Liver (tissue), 9 donors: ENCODE data around the gene RAPSN. TPM values are rescaled to one million over a fixed set of nuclear protein-coding genes. Genes with fewer than 3 reads are reported as not detected.

Source experiments
- DNase-seq: peaks from one replicate; pipeline ENCODE4 v3.0.0-alpha.2; 2017; ENCODE audit warnings: low spot score
- H3K27ac ChIP-seq, 2 donors: one replicate each; pipeline ENCODE4 v1.7.0; 2013; ENCODE audit warnings: inconsistent platforms in 2 of 2, low read length in 2 of 2, control low read depth in 1 of 2, low read depth in 1 of 2, mild to moderate bottlenecking in 1 of 2
- H3K27me3 ChIP-seq, 4 donors: one replicate each; pipeline versions ENCODE4 v1.6.1 to v1.7.0; 2013; ENCODE audit warnings: low read length in 3 of 4, inconsistent platforms in 1 of 4, mild to moderate bottlenecking in 1 of 4, moderate library complexity in 1 of 4; ENCODE audit not compliant: control insufficient read depth in 4 of 4, insufficient read depth in 4 of 4
- H3K36me3 ChIP-seq, 4 donors: one replicate each; pipeline versions ENCODE4 v1.6.1 to v1.7.0; 2013; ENCODE audit warnings: low read length in 3 of 4, mild to moderate bottlenecking in 3 of 4, low read depth in 1 of 4, moderate library complexity in 1 of 4; ENCODE audit not compliant: control insufficient read depth in 4 of 4, insufficient read depth in 3 of 4
- H3K4me1 ChIP-seq, 4 donors: one replicate each; pipeline versions ENCODE4 v1.6.1 to v1.7.0; 2013; ENCODE audit warnings: low read length in 3 of 4, mild to moderate bottlenecking in 3 of 4, moderate library complexity in 1 of 4; ENCODE audit not compliant: control insufficient read depth in 4 of 4, insufficient read depth in 4 of 4
- H3K4me3 ChIP-seq, 3 donors: one replicate each; pipeline versions ENCODE4 v1.6.1 to v1.7.0; 2013; ENCODE audit warnings: low read length in 3 of 3, control low read depth in 1 of 3, low read depth in 1 of 3, mild to moderate bottlenecking in 1 of 3
- H3K9ac ChIP-seq, 2 donors: one replicate each; pipeline ENCODE4 v1.7.0; 2013; ENCODE audit warnings: low read length in 2 of 2, mild to moderate bottlenecking in 2 of 2, moderate library complexity in 2 of 2, control low read depth in 1 of 2, low read depth in 1 of 2
- H3K9me3 ChIP-seq, 4 donors: one replicate each; pipeline versions ENCODE4 v1.6.1 to v1.7.0; 2013; ENCODE audit warnings: low read length in 3 of 4; ENCODE audit not compliant: control insufficient read depth in 4 of 4
- EGR1 ChIP-seq, 2 donors: IDR thresholded peaks; 2 replicates each; pipeline ENCODE4 v1.6.1; 2016 to 2018; ENCODE audit warnings: antibody characterized with exemption in 2 of 2, low read depth in 2 of 2
- GABPA ChIP-seq, 2 donors: IDR thresholded peaks in 1 of 2; conservative IDR thresholded peaks in 1 of 2; 2 replicates each; pipeline ENCODE4 v1.6.1; 2016; ENCODE audit warnings: antibody characterized with exemption in 2 of 2, mild to moderate bottlenecking in 1 of 2, moderate library complexity in 1 of 2
- HNF4A ChIP-seq, 2 donors: conservative IDR thresholded peaks; 2 replicates each; pipeline ENCODE4 v1.6.1; 2016; ENCODE audit warnings: antibody characterized with exemption in 2 of 2, mild to moderate bottlenecking in 2 of 2
- HNF4G ChIP-seq: IDR thresholded peaks from 2 replicates; pipeline ENCODE4 v1.6.1; 2016; ENCODE audit warnings: antibody characterized with exemption
- JUND ChIP-seq, 2 donors: IDR thresholded peaks; 2 replicates each; pipeline ENCODE4 v1.6.1; 2016; ENCODE audit warnings: antibody characterized with exemption in 2 of 2
- NR2F2 ChIP-seq: IDR thresholded peaks from 2 replicates; pipeline ENCODE4 v1.6.1; 2016; ENCODE audit warnings: antibody characterized with exemption
- RAD21 ChIP-seq, 2 donors: IDR thresholded peaks; 2 replicates each; pipeline ENCODE4 v1.6.1; 2016; ENCODE audit warnings: antibody characterized with exemption in 2 of 2, mild to moderate bottlenecking in 2 of 2
- RXRA ChIP-seq, 2 donors: IDR thresholded peaks; 2 replicates each; pipeline ENCODE4 v1.6.1; 2017 to 2018; ENCODE audit warnings: antibody characterized with exemption in 2 of 2, mild to moderate bottlenecking in 1 of 2
- TAF1 ChIP-seq: conservative IDR thresholded peaks from 2 replicates; pipeline ENCODE4 v1.6.1; 2016; ENCODE audit warnings: antibody characterized with exemption, mild to moderate bottlenecking
- YY1 ChIP-seq: IDR thresholded peaks from 2 replicates; pipeline ENCODE4 v1.6.1; 2016; ENCODE audit warnings: antibody characterized with exemption, mild to moderate bottlenecking
- ZBTB33 ChIP-seq: IDR thresholded peaks from 2 replicates; pipeline ENCODE4 v1.6.1; 2016; ENCODE audit warnings: antibody characterized with exemption
- WGBS: extraction: QIAGEN DNeasy Blood & Tissue Kit; methylation state at CpG from one replicate; pipeline ENCODE4 v1.1.7; 2013; 5-methylcytosine and 5-hydroxymethylcytosine counted together
- polyA plus RNA-seq, 2 donors: library from polyadenylated mRNA; stranded (reverse) in 1 of 2; unstranded in 1 of 2; fragments of 200-250 nt in 1 of 2; fragments of >200 nt in 1 of 2; fragmentation: Nextera tagmentation in 1 of 2; extraction: Ambion mirVana in 1 of 2; gene quantifications; one replicate each; pipeline versions ENCODE4 v1.2.1 to v1.2.3, GENCODE V29; 2013 to 2015
- total RNA-seq, 2 donors: library from RNA; depleted of rRNA; stranded (reverse); fragments of >200 nt; gene quantifications; one replicate each; pipeline ENCODE4 v1.2.3, GENCODE V29; 2014
- TF ChIP-seq, protein P1 (sequence below): fragments of 150-350 bp; IDR thresholded peaks from 2 replicates; pipeline ENCODE4 v1.5.1; 2017; ENCODE audit warnings: improper control_type of control experiment, low read depth, low read length; ENCODE audit not compliant: missing input control
- TF ChIP-seq, protein P2 (sequence below): IDR thresholded peaks from 2 replicates; pipeline ENCODE4 v1.6.1; 2016; ENCODE audit warnings: antibody characterized with exemption
- donor health status: healthy.
- donor health status: healthy.
- donor health status: healthy.
- donor health status: healthy.
- donor health status: healthy.

Gene RAPSN
- total and polyA plus RNA-seq, 4 donors = 0.12 to 0.59 (median 0.28) TPM; not detected in 1

- no peak overlapping the region for H3K4me3 ChIP-seq
- H3K4me1 ChIP-seq = peaks cover 2 to 18% (median 14%) of the 10 kb centered on the region in 4 donors
- no peaks in the 10 kb centered on the region for H3K9me3 ChIP-seq
- no peaks in the 10 kb centered on the region for H3K27me3 ChIP-seq
- no peak for DNase-seq
- H3K27ac ChIP-seq = no peak overlapping the region
- no peaks in the 10 kb centered on the region for H3K36me3 ChIP-seq
- no peak for TF ChIP-seq TAF1
- TF ChIP-seq, protein P1, sequence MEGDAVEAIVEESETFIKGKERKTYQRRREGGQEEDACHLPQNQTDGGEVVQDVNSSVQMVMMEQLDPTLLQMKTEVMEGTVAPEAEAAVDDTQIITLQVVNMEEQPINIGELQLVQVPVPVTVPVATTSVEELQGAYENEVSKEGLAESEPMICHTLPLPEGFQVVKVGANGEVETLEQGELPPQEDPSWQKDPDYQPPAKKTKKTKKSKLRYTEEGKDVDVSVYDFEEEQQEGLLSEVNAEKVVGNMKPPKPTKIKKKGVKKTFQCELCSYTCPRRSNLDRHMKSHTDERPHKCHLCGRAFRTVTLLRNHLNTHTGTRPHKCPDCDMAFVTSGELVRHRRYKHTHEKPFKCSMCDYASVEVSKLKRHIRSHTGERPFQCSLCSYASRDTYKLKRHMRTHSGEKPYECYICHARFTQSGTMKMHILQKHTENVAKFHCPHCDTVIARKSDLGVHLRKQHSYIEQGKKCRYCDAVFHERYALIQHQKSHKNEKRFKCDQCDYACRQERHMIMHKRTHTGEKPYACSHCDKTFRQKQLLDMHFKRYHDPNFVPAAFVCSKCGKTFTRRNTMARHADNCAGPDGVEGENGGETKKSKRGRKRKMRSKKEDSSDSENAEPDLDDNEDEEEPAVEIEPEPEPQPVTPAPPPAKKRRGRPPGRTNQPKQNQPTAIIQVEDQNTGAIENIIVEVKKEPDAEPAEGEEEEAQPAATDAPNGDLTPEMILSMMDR = no peak
- TF ChIP-seq YY1 = no peak
- no peak for TF ChIP-seq HNF4G
- no peak for TF ChIP-seq EGR1 (IDR thresholded peaks at IDR 0.05; ENCODE audit: low read depth in 2 of 2)
- no peak for TF ChIP-seq ZBTB33
- no peak overlapping the region for H3K9ac ChIP-seq
- WGBS = 62% methylated on average over 4 of the region's 4 CpGs
Measured at GRCh38 chr11:47403135-47403534, 45.8 kb downstream of the RAPSN start.

GRCh38 chr11:47400768-47401279 lies 48.1 kb downstream of the RAPSN start:
- Histone ChIP-seq H3K9ac (peak overlapping the region in 1 of 2 donors; percentile 3), H3K4me1 (peaks cover 2 to 11% (median 7%) of the 10 kb centered on the region in 4 donors), H3K36me3 (no peaks in the 10 kb centered on the region), H3K9me3 (no peaks in the 10 kb centered on the region), H3K4me3 (peak overlapping the region in 1 of 3 donors; percentile 51), H3K27ac (peak overlapping the region; percentile 51 to 59), H3K27me3 (no peaks in the 10 kb centered on the region)
- WGBS = 45% methylated on average over 8 of the region's 8 CpGs
- TF ChIP-seq RAD21 (IDR thresholded peaks at IDR 0.05) = no peak
- no peak for TF ChIP-seq HNF4G
- no peak for TF ChIP-seq YY1
- TF ChIP-seq HNF4A (conservative IDR thresholded peaks at IDR 0.05) = no peak
- no peak for TF ChIP-seq EGR1 (IDR thresholded peaks at IDR 0.05; ENCODE audit: low read depth in 2 of 2)
- DNase-seq = no peak

DNA sequence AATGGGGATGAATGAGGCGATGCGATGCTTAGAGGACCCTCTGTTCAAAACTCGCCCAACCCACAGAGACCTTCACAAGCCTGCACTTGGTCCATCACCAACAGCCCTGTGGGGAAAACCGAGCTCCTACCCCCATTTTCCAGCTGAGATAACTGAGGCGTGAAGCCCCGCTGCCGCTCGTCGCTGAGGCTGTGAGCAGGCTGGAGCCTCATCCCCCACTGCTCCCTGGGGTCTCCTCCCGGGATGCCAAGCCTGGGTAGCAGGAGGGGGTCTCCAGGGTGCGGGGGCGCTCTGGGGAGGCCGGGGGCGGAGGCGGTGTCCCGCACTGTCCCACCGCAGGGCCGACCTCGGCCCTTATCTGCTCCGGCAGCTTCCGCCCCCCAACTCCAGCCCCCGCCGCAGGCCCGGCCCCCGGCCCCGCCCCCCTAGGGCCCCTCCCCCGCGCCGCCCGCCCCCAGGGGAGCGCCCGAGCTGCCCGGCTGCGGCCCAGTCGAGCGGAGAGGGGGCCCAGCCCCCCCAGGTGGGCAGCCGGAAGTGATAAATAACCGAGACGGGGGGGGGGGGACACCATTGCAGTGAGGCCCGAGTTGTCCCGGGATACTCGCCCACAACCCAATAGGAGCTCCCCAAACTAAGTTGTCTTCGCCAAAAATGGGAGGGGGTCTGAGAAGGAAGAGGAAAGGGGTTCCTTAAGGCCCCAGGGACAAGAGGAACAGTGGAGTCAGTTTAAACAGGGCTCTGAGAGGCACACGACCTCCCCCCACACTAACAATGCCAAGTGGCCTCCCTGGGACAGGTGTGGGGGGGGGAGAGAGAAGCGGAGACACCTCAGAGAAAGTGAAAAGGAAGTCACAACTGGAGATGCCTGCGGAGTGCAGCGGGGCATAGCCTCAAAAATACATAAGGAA lies 48.8 kb downstream of the RAPSN start:
- WGBS = 8% methylated on average over 47 of the region's 47 CpGs
- H3K9ac ChIP-seq = peak overlapping the region; percentile 3 to 58
- H3K4me3 ChIP-seq = peak overlapping the region in 1 of 3 donors; percentile 51
- H3K27me3 ChIP-seq = no peaks in the 10 kb centered on the region
- peaks cover 2 to 11% (median 7%) of the 10 kb centered on the region in 4 donors for H3K4me1 ChIP-seq
- no peaks in the 10 kb centered on the region for H3K36me3 ChIP-seq
- no peaks in the 10 kb centered on the region for H3K9me3 ChIP-seq
- peak overlapping the region; percentile 51 to 59 for H3K27ac ChIP-seq
- DNase-seq = no peak
- TF ChIP-seq HNF4G (no peak), EGR1 (IDR thresholded peaks at IDR 0.05; ENCODE audit: low read depth in 2 of 2) (no peak), JUND (IDR thresholded peaks at IDR 0.05) (no peak), ZBTB33 (no peak), RXRA (IDR thresholded peaks at IDR 0.05) (no peak), GABPA (IDR thresholded peaks at IDR 0.05 in 1 of 2, conservative IDR thresholded peaks at IDR 0.05 in 1 of 2) (no peak), NR2F2 (no peak), RAD21 (IDR thresholded peaks at IDR 0.05) (no peak)
- TF ChIP-seq, protein P1 = no peak
- TF ChIP-seq, protein P2, sequence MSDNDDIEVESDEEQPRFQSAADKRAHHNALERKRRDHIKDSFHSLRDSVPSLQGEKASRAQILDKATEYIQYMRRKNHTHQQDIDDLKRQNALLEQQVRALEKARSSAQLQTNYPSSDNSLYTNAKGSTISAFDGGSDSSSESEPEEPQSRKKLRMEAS = no peak
